GM18505 (cell line): ENCODE data around the gene ITIH1.
A peak's percentile ranks its signal among the peaks of the same experiment; 100 is the strongest.

Experiments
- ATAC-seq: cut with Tn5 transposase; IDR thresholded peaks from one replicate; pipeline ENCODE4 v1.9.1; 2021; ENCODE audit not compliant: unreplicated experiment
- POLR2A ChIP-seq: IDR thresholded peaks from 4 replicates; pipeline ENCODE4 v1.6.1; 2011; ENCODE audit warnings: borderline replicate concordance; ENCODE audit not compliant: insufficient read depth, insufficient read length; ENCODE audit errors: extremely low read depth

The ITIH1 gene

GRCh38 chr3:52839892-52840545 lies 62.6 kb downstream of the ITIH1 start:
- TF ChIP-seq POLR2A, result no peak
- ATAC-seq, result no peak

- no peak for TF ChIP-seq POLR2A
- peak; percentile 42 for ATAC-seq
Measured at GRCh38 chr3:52841211-52841980, 64.0 kb downstream of the ITIH1 start.
